Upper lobe of left lung (tissue), 6 donors: ENCODE results near the gene NDUFB5. TPM values are rescaled to one million over a fixed set of nuclear protein-coding genes. Genes with fewer than 3 reads are reported as not detected.
A peak's percentile ranks its signal among the peaks of the same experiment; 100 is the strongest.

Experiments used
- ATAC-seq, 2 donors: fragments of 200-7000 bp; cut with Tn5 transposase; one replicate each; pipeline ENCODE4 v1.9.1; 2022; ENCODE audit warnings: mild to moderate bottlenecking in 2 of 2, moderate library complexity in 2 of 2; ENCODE audit not compliant: low FRiP score in 2 of 2
- DNase-seq, 2 donors: peaks; one replicate each; pipeline ENCODE4 v3.0.0-alpha.2; 2019 to 2020
- H3K27ac ChIP-seq, 4 donors: fragments of 200-600 bp; sonication (generic); one replicate each; pipeline ENCODE4 v1.5.1; 2016 to 2019
- H3K27me3 ChIP-seq, 4 donors: fragments of 200-600 bp; sonication (generic); one replicate each; pipeline ENCODE4 v1.5.1; 2017 to 2019
- H3K36me3 ChIP-seq, 4 donors: fragments of 200-600 bp; sonication (generic); one replicate each; pipeline ENCODE4 v1.5.1; 2016 to 2019
- H3K4me1 ChIP-seq, 4 donors: fragments of 200-600 bp; sonication (generic); one replicate each; pipeline ENCODE4 v1.5.1; 2018 to 2019
- H3K4me3 ChIP-seq, 4 donors: fragments of 200-600 bp; sonication (generic); one replicate each; pipeline ENCODE4 v1.5.1; 2017 to 2019; ENCODE audit warnings: mild to moderate bottlenecking in 2 of 4, moderate library complexity in 1 of 4
- H3K9me3 ChIP-seq, 4 donors: fragments of 200-600 bp; sonication (generic); one replicate each; pipeline ENCODE4 v1.5.1; 2018 to 2019
- EP300 ChIP-seq, 4 donors: sonication (generic); formaldehyde crosslinking; IDR thresholded peaks; one replicate each; pipeline ENCODE4 v1.5.1; 2017; ENCODE audit warnings: antibody characterized with exemption in 4 of 4, control low read depth in 2 of 4
- POLR2A ChIP-seq, 4 donors: fragments of 450-650 bp; IDR thresholded peaks; one replicate each; pipeline ENCODE4 v1.5.1; 2016 to 2017; ENCODE audit warnings: antibody characterized with exemption in 4 of 4, mild to moderate bottlenecking in 2 of 4
- POLR2AphosphoS5 ChIP-seq, 2 donors: sonication (generic); formaldehyde crosslinking; IDR thresholded peaks; one replicate each; pipeline ENCODE4 v1.5.1; 2017; ENCODE audit warnings: antibody characterized with exemption in 2 of 2
- WGBS, 2 donors: methylation state at CpG; one replicate each; pipeline ENCODE4 v1.1.5; 2017 to 2018; 5-methylcytosine and 5-hydroxymethylcytosine counted together
- total RNA-seq, 6 donors: library from RNA; depleted of rRNA in 4 of 6; stranded (reverse); fragments of >200 nt in 4 of 6; gene quantifications; one replicate each; pipeline versions ENCODE4 v1.1.0 to v1.2.1, GENCODE V29; 2016 to 2021
- TF ChIP-seq, protein P1 (sequence below), 6 experiments: fragments of 450-650 bp in 4 of 6; fragments of 200-600 bp in 2 of 6; sonication (generic) in 2 of 6; IDR thresholded peaks; one replicate each; pipeline ENCODE4 v1.5.1; 2016 to 2019; ENCODE audit warnings: antibody characterized with exemption in 6 of 6
- donor health status: DM: no; HTN: no; CAD: no; lungs with moderate emphysema.
- donor health status: DM: no; HTN: yes; CAD: no; lungs with severe emphysema.

Gene NDUFB5
- total RNA-seq, 6 donors from 2014 or later = 32.6 to 92.2 (median 62.3) TPM

DNA sequence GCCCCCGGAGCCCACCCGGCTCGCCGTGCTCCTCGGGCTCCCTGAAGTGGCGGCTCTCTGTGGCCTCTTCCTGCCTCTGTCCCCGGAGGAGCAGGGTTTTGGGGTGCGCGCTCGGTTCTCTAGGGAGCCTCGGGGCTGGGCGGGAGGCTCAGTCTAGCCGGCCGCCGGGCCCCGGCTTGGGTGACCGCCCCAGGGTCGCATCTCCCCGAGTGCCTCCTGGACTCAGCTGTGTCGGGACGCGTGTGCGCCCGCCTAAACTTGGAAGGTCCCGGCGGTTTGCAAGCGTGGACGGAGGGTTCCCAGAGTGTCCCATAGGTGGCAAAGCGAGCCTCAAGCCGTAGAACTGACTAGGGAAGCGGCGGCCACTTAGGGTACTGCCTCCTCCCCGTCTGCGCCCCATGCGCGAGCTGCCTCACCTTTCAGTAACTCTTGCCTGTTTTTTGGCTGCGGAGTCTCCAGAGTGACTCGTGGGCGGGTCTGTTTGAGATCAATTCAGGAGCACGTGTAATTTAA is 41.3 kb upstream of the NDUFB5 start:
- H3K9me3 ChIP-seq = no peaks in the 10 kb centered on the region
- ATAC-seq = peak; percentile 84 to 91
- no peak for TF ChIP-seq EP300 (IDR thresholded peaks at IDR 0.05)
- TF ChIP-seq, protein P1, sequence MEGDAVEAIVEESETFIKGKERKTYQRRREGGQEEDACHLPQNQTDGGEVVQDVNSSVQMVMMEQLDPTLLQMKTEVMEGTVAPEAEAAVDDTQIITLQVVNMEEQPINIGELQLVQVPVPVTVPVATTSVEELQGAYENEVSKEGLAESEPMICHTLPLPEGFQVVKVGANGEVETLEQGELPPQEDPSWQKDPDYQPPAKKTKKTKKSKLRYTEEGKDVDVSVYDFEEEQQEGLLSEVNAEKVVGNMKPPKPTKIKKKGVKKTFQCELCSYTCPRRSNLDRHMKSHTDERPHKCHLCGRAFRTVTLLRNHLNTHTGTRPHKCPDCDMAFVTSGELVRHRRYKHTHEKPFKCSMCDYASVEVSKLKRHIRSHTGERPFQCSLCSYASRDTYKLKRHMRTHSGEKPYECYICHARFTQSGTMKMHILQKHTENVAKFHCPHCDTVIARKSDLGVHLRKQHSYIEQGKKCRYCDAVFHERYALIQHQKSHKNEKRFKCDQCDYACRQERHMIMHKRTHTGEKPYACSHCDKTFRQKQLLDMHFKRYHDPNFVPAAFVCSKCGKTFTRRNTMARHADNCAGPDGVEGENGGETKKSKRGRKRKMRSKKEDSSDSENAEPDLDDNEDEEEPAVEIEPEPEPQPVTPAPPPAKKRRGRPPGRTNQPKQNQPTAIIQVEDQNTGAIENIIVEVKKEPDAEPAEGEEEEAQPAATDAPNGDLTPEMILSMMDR (IDR thresholded peaks at IDR 0.05) = peak; percentile 43 to 93 (median 76)
- H3K4me3 ChIP-seq = peak overlapping the region; percentile 92 to 96 (median 94)
- H3K36me3 ChIP-seq = no peaks in the 10 kb centered on the region
- peak; percentile 74 to 91 for DNase-seq
- peaks cover 9 to 26% (median 16%) of the 10 kb centered on the region in 4 donors for H3K4me1 ChIP-seq
- H3K27me3 ChIP-seq = no peaks in the 10 kb centered on the region
- WGBS, 2 donors = 0% methylated on average over 9 to 32 of the region's 40 CpGs
- H3K27ac ChIP-seq = peak overlapping the region; percentile 86 to 92 (median 88)

DNA sequence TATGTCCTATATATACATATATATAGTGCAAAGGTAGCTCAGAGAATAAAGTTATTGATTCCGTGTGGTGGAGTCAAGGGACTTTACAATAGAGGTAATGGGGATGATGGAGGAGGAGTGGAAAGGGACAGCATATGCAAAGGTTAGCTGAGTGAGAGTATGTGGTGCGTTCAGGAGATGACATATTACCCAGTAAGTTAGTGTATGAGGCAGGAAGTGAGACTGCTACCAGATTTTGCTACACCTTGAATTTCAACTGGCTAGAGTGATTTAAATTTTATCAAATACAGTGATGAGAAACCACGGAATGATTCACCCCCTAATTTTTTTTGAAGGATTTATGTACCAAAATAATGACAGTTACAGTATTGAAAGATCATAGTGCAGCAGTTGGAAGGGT is 39.1 kb upstream of the NDUFB5 start:
- TF ChIP-seq, protein P1 (IDR thresholded peaks at IDR 0.05) = no peak
- TF ChIP-seq POLR2A (IDR thresholded peaks at IDR 0.05) (no peak), POLR2AphosphoS5 (IDR thresholded peaks at IDR 0.05) (no peak), EP300 (IDR thresholded peaks at IDR 0.05) (no peak)

DNA sequence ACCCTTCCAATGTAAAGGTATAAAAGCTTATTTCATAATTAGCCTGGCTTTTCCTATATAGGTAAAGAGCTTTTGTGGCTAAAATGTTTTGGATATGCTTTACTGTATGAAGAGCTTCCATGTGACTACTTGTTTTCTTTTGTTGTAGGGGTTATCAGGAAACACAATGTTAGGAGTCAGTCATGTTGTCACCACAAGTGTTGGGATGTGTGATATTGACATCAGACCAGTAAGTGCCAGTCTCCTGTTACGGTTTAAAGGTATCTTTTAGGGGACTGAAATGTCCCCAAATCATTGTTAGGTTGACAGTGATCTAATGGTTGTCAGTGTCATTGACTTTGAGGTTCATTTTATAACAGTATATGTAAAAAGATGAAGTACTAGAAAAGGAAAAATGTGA is 23.6 kb upstream of the NDUFB5 start:
- no peaks in the 10 kb centered on the region for H3K4me1 ChIP-seq
- 100% methylated on average over 1 of the region's 1 CpG for WGBS, 2 donors
- ATAC-seq (no peak), DNase-seq (no peak)
- H3K27ac ChIP-seq = no peak overlapping the region
- H3K27me3 ChIP-seq = no peaks in the 10 kb centered on the region
- H3K36me3 ChIP-seq = peaks cover 4 to 84% (median 44%) of the 10 kb centered on the region in 4 donors
- no peak overlapping the region for H3K4me3 ChIP-seq
- H3K9me3 ChIP-seq = no peaks in the 10 kb centered on the region
- TF ChIP-seq EP300 (IDR thresholded peaks at IDR 0.05) = no peak
- no peak for TF ChIP-seq POLR2A (IDR thresholded peaks at IDR 0.05)
- no peak for TF ChIP-seq POLR2AphosphoS5 (IDR thresholded peaks at IDR 0.05)
- TF ChIP-seq, protein P1 (IDR thresholded peaks at IDR 0.05) = no peak

More for the DNA sequence above, 39.1 kb upstream of the NDUFB5 start:
- peaks cover 9 to 26% (median 13%) of the 10 kb centered on the region in 4 donors for H3K4me1 ChIP-seq
- ATAC-seq = no peak
- H3K36me3 ChIP-seq = peaks cover 0 to 7% (median 3%) of the 10 kb centered on the region in 4 donors
- H3K4me3 ChIP-seq = no peak overlapping the region
- H3K27me3 ChIP-seq = no peaks in the 10 kb centered on the region
- DNase-seq = no peak
- H3K9me3 ChIP-seq = no peaks in the 10 kb centered on the region
- WGBS, 2 donors = 83 to 86% methylated on average over 3 of the region's 3 CpGs
- H3K27ac ChIP-seq = no peak overlapping the region

DNA sequence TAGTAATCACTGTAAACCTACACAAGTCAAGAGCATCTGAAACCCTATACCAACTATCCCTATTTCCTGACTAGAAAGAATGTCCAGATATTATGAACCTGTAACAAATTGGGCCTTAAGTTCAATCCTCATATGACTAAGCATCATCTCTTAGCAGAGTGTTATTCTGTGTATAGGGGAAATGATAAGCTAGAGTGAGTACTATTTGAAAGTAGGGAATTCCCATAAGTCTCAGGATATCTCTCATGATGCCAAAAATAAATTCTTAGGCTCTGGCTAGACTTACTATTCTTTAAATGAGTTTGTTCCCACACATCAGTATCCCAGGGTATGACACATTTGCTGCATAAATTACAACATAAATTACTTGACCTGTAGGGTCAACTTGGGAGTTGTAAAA is 15.5 kb upstream of the NDUFB5 start:
- ATAC-seq = no peak
- Histone ChIP-seq H3K4me3 (no peak overlapping the region), H3K27me3 (no peaks in the 10 kb centered on the region), H3K9me3 (no peaks in the 10 kb centered on the region), H3K27ac (no peak overlapping the region), H3K4me1 (no peaks in the 10 kb centered on the region), H3K36me3 (peaks cover 37 to 98% (median 73%) of the 10 kb centered on the region in 4 donors)
- no peak for TF ChIP-seq POLR2A (IDR thresholded peaks at IDR 0.05)
- no peak for TF ChIP-seq POLR2AphosphoS5 (IDR thresholded peaks at IDR 0.05)
- TF ChIP-seq EP300 (IDR thresholded peaks at IDR 0.05) = no peak
- TF ChIP-seq, protein P1 (IDR thresholded peaks at IDR 0.05) = no peak
- DNase-seq = no peak

DNA sequence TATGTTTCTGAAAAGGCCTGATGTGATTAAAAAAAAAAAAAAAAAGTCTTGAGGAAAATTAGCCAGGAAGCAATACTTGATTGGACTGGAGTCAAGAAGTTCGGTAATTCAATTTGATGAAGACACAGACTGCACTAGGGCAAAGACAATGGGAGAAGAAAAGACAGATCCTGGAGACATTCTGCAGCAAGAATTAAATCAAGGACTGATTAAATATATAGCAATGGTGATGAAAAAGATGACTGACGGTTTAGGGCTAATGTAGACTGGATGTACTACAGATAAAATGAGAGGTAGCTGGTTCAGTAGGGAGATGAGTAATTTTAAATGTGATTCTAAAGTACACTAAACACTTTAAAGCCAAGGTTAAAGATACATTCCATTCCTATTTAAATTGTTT is 13.9 kb upstream of the NDUFB5 start:
- no peak overlapping the region for H3K4me3 ChIP-seq
- H3K27ac ChIP-seq = no peak overlapping the region
- DNase-seq = no peak
- no peaks in the 10 kb centered on the region for H3K4me1 ChIP-seq
- H3K36me3 ChIP-seq = peaks cover 37 to 98% (median 75%) of the 10 kb centered on the region in 4 donors
- TF ChIP-seq, protein P1 (IDR thresholded peaks at IDR 0.05) = no peak
- no peak for TF ChIP-seq POLR2A (IDR thresholded peaks at IDR 0.05)
- no peak for TF ChIP-seq EP300 (IDR thresholded peaks at IDR 0.05)
- no peak for TF ChIP-seq POLR2AphosphoS5 (IDR thresholded peaks at IDR 0.05)
- ATAC-seq = no peak
- no peaks in the 10 kb centered on the region for H3K9me3 ChIP-seq
- 74 to 88% methylated on average over 2 of the region's 2 CpGs for WGBS, 2 donors
- H3K27me3 ChIP-seq = no peaks in the 10 kb centered on the region
